Anterior cingulate cortex (tissue), 58 donors: ENCODE data around the gene SUGP2.

Source experiments
- DNase-seq, 58 donors: peaks; one replicate each; lab custom pipeline; 2025; lab: John Stamatoyannopoulos, UW

SUGP2 gene

DNA sequence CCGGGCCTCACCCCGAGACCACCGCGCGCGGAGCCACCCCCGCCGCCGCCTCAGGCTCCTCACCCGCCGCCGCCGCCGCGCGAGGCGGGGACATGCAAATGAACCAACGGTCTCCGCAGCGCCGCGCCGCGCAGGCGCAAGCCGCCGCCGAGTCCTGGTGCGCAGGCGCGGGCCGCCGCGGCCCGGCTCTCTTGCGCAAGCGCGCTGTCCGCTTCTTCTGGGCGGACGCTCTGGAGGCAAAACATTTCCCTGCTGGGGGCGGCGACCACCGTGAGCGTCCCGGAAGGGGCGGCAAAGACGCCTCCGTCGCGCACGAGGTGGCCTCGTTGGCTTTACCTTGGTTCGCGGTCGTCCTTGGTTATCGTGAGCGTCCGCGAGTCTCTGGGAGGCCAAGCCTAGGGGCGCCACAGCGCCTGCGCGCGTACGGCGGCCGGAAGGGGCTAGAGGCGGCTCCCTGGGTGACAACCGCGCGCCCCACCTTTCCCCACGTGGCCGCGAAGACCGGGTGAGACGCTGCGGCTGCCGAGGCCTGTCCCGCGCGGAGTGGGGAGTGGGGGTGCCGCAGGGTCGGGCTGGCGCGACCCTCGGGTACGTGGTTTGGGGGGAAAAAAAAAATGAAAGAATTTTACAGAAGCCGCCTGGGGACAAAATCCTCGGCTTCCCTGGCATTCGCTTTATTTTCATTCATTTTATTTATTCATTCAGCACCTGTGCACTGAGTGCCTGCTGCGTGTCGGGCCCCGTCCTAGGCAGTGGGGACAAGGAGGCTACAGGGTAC lies at the start of gene SUGP2, which contains the start of gene ARMC6:
Gene SUGP2, minus strand, starts transcription at position 92 of the 778 bp plus-strand sequence. CDS start 2,446 bp downstream, outside the sequence.
Gene ARMC6, plus strand, starts transcription at position 178 of the 778 bp plus-strand sequence. CDS start 607 bp downstream, outside the sequence.
- peak in 57 of 58 donors; percentile 54 to 97 (median 85) for DNase-seq

DNA sequence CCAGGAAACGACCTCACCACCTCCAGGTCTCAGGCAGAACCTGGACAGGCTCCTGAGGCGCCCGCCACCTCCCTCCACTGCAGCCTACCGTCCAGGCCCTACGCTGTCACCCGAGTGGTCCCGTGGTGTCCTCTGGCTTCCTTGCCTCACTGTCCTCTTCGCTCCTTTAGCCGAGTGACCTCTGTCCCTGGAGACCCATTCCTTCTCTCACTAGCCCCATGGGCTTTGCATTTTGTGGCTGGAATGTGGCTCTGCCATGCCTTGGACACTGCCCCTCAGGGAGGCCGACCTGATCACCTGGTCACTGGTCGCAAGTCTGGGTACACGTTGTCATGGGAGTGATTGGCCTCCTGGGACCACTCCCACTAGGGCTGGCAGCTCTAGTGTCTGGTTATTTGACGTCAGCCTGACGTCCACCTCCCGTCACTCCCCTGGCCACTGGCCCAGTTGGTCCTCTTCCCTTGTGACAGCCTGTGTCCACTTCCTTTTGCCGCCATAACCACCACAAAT lies 48.4 kb upstream of the SUGP2 start:
- no peak for DNase-seq

- no peak for DNase-seq
These were observed 46.3 kb upstream of the SUGP2 start for GRCh38 chr19:19079571-19079970.

DNA sequence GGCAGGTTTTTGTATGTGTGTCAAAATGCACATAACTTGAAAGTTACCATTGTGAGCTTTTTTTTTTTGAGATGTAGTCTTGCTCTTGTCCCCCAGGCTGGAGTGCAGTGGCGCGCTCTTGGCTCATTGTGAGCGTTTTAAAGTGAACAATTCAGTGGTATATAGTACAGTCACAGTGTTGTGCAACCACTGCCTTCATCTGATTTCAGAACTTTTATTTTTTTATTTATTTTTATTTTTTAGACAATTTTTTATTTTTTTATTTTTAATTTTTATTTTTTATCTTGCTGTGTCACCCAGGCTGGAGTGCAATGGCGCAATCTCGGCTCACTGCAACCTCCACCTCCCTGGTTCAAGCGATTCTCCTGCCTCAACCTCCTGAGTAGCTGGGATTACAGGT lies 45.5 kb upstream of the SUGP2 start:
- DNase-seq, result no peak

GRCh38 chr19:19077103-19077502 lies 43.8 kb upstream of the SUGP2 start:
- no peak for DNase-seq

GRCh38 chr19:19076476-19076875 lies 43.2 kb upstream of the SUGP2 start:
- DNase-seq, result no peak

- no peak for DNase-seq
These were observed 41.8 kb upstream of the SUGP2 start for GRCh38 chr19:19075126-19075525.

- no peak for DNase-seq
These were observed 41.0 kb upstream of the SUGP2 start for GRCh38 chr19:19074196-19074882.

- DNase-seq, result no peak
These were observed 38.6 kb upstream of the SUGP2 start for GRCh38 chr19:19071897-19072296.

GRCh38 chr19:19068659-19069654 lies 35.6 kb upstream of the SUGP2 start:
- peak in 24 of 58 donors; percentile 3 to 45 (median 19) for DNase-seq

DNA sequence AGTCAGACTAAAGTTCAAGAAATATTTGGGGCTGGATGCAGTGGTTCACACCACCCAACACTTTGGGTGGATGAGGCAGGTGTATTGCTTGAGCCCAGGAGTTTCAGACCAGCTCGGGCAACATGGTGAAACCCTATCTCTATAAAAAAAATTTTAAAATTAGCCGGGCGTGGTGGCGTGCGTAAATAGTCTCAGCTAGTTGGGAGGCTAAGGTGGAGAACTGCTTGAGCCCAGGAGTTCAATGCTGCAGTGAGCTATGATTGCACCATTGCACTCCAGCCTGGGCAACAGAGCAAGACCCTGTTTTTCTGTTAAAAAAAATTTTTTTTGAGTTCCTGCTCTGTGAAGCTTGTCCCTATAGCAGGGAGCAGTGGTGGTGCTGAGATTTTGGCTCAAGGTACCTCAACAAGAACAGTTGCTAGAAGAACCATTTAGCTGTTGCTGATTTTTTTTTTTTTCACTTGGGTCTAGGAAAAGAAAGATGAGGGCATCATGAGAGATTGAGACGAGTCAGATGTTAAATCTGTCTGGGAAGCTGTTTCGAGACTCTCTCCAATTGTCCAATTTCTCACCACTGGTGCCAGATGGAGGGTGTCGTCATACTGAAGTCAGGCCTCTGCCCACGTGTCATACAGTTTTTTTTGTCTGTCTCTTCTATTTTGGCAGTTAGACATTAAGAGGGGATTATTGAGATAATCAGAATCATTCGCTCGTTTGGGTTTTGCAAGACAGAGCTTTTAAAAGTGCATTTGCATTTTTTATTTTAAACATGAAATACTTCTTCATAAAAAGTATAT lies 34.2 kb upstream of the SUGP2 start:
- DNase-seq, result peak in 13 of 58 donors; percentile 6 to 60 (median 18)

DNA sequence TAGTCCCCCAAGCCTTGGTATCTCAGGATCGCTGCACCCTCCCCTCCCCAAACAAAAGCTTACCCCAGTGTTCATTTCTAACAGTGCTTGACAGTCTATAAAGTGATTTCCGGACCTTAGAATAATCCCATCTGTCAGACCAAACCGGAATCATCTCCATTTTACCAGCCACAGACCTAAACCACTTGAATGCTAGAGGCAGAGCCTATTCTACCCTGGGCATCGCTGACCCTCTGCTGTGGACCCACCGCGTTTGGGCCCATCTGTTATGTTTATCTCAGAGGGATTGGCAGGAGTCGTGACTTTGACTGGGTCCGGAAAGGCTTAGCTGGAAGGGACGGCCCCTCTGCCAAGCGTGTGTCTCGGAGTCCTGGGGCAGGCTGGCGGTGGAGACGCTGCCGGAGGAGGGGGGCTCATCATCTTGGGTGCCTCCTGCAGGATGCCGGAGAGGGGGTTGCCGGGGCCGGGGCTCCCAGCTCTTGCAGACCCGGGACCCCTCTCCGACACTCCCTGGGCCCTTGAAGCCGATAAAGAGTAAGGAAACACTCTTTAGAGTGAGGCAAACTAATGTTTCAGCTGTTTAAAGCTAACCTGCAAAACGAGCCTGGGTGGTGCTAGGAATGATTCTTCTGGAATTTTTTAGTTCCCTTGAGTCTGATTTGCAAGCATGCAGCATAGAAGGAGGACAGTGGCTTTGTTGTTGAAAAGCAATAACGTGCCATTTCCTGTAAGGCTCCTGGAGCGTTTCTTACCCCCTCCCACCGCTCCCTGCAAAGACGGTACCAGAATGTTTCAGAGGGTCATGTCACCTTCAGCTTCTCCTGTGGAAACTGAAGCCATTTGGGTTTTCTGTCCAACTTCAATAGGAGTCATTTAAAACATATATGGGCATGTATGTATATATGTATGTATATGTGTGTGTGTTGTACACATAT lies 31.8 kb upstream of the SUGP2 start:
- peak in 11 of 58 donors; percentile 5 to 46 (median 10) for DNase-seq

- peak in 5 of 58 donors; percentile 39 to 72 (median 69) for DNase-seq
These were observed 30.9 kb upstream of the SUGP2 start for GRCh38 chr19:19064098-19064722.

DNA sequence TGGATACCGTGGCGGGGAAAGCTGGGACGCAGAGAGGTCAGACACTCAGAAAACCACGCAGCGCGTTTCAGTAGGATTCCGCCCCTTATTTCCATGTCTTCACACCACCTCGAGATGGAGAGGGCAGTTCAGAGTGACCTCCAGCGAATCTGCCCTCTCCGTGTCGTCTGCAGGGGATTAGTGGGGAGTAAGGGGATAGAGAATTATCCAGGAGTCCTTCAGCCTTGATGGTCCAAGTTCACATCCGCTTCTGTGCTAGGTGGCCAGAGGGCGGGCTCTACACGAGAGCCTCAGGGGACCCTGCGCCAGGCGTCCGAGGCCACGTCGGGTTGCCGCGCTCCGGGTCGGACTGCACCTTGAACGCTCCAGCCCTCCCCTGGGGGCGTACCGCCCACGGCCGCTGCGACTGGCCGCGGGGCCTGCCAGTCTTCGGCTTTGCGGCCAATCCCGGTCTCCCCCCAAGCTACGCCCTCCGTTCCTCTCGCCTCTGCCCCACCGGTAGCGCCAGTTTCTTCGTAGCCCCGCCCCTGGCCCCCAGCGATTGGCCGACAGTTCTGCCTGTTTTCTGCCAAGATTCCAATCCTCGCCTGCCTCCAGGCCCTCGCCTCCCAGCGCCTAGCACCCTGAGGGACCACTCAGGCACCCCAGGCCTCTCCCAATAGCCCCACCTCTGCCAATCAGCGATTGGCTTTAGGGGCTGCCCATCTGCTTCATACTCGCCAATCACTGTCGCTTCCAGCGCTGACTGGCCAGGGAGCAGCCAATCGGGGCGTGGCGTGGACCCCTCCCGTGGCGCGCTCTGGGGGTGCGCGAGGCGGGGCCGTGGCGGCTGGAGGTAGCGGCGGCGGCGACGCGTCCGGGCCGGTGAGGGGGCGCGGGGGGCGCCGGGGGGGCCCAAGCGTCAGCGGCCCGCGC lies 30.1 kb upstream of the SUGP2 start, which contains the start of gene SLC25A42:
Gene SLC25A42, plus strand, starts transcription at position 812 of the 915 bp plus-strand sequence. CDS start 32,131 bp downstream, outside the sequence.
- peak; percentile 92 to 100 (median 100) for DNase-seq

DNA sequence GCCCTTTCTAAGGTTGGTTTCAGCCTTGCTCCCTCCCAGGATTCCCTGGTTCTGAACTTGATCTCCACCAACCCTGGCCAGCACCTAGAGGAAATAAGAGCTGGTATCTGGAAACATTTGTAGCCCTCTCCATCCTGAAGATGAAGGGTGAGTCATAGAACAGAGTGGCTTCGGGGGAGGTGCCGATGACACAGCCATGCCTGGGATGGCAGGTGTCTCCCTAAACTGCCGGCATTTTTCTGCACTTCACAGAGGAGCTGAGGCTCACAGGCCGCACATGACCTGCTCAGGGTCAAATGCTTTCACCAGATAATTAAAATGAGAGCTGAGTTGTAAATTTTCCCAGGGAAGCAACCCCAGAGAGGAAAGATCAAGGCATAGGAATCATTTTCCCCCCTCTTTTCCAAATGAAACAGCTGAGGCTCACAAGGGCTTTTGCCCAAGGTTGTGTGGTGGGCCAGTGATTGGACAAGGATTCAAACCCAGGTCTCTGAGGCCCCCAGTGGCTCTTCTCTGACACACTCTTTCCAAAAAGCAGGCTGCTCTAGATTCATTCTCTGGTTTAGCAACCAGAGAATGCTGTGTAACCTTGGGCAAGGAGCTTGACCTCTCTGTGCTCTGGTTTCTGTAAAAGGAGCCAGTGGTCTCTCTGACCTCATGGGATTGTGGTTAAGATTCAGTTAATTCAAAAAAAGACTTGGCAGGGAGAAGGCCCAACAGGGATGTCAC lies 29.3 kb upstream of the SUGP2 start:
- DNase-seq, result peak in 6 of 58 donors; percentile 4 to 21 (median 12)

- DNase-seq, result peak in 26 of 58 donors; percentile 5 to 52 (median 22)
These were observed 28.2 kb upstream of the SUGP2 start for GRCh38 chr19:19061506-19061905.
